GM23338 (cell line): ENCODE data around the gene CHPF.

Source experiments
- CREB1 ChIP-seq: fragments of 250-450 bp; sonication (Bioruptor Pico); IDR thresholded peaks from 2 replicates; pipeline ENCODE4 v1.5.0; 2020; ENCODE audit warnings: low read depth, mild to moderate bottlenecking, moderate library complexity
- EZH2 ChIP-seq: fragments of 200-600 bp; sonication (generic); IDR thresholded peaks from one replicate; pipeline ENCODE4 v1.8.0; 2017; ENCODE audit warnings: antibody characterized with exemption, mild to moderate bottlenecking, low read depth; ENCODE audit not compliant: unreplicated experiment
- EZH2phosphoT487 ChIP-seq: fragments of 200-600 bp; sonication (generic); IDR thresholded peaks from one replicate; pipeline ENCODE4 v1.8.1; 2018; ENCODE audit warnings: antibody characterized with exemption; ENCODE audit not compliant: unreplicated experiment
- JUNB ChIP-seq: IDR thresholded peaks from one replicate; pipeline ENCODE4 v1.6.1; 2016; ENCODE audit warnings: antibody characterized with exemption; ENCODE audit not compliant: unreplicated experiment
- POLR2AphosphoS5 ChIP-seq: IDR thresholded peaks from 2 replicates; pipeline ENCODE4 v1.6.1; 2016; ENCODE audit warnings: antibody characterized with exemption, low read depth
- STAT1 ChIP-seq: IDR thresholded peaks from one replicate; pipeline ENCODE4 v1.6.1; 2016; ENCODE audit warnings: antibody characterized with exemption; ENCODE audit not compliant: unreplicated experiment
- TF ChIP-seq, protein P1 (sequence below), 2 experiments: fragments of 200-600 bp in 1 of 2; sonication (generic) in 1 of 2; conservative IDR thresholded peaks; 2 replicates each; pipeline versions ENCODE4 v1.5.1 to v1.6.1; 2016 to 2017; ENCODE audit warnings: antibody characterized with exemption in 2 of 2, low read depth in 2 of 2, mild to moderate bottlenecking in 2 of 2, moderate library complexity in 1 of 2
- TF ChIP-seq, protein P2 (sequence below): IDR thresholded peaks from one replicate; pipeline ENCODE4 v1.6.1; 2018; ENCODE audit warnings: antibody characterized with exemption; ENCODE audit not compliant: unreplicated experiment
- TF ChIP-seq, protein P3 (sequence below): IDR thresholded peaks from 2 replicates; pipeline ENCODE4 v1.6.1; 2016; ENCODE audit warnings: antibody characterized with exemption

DNA sequence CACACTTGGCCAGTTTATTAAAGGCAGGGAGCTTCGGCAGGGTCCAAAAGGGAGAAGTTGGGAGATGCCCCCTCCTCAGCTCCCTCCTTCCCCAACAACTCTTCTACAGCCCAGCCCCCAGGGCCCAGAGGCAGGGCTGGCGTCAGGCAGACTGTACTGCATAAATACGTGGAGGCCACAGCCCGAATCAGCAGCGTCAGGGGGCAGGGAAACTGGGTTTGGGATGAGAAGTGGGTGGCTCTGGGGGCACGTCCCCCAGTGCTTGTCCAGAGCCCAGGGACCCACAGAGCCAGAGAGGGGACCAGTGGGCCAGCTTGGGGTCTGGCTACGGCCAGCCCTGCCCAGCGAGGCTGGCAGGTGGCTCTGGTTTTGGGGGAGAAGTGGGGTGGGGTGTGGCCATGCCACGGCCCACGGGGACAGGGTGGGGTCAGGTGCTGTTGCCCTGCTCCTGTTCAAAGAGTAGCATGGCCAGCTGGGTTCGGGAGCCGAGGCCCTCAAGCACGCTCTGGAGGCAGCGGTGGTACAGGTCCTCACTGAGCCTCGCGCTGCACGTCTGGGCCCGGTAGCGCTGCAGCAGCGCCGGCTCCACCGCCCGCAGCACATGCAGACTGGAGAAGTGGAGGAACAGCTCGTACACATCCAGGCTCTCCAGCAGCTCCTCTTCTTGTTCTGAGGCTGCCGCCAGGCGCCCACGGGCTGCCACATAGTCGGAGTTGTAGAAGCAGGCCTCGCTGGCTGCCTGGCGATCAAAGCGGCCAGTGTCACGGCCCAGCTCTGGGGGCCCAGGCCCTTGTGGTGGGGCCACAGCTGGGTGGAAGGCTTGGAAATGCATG is 4.4 kb downstream of the CHPF start:
- TF ChIP-seq, protein P1, sequence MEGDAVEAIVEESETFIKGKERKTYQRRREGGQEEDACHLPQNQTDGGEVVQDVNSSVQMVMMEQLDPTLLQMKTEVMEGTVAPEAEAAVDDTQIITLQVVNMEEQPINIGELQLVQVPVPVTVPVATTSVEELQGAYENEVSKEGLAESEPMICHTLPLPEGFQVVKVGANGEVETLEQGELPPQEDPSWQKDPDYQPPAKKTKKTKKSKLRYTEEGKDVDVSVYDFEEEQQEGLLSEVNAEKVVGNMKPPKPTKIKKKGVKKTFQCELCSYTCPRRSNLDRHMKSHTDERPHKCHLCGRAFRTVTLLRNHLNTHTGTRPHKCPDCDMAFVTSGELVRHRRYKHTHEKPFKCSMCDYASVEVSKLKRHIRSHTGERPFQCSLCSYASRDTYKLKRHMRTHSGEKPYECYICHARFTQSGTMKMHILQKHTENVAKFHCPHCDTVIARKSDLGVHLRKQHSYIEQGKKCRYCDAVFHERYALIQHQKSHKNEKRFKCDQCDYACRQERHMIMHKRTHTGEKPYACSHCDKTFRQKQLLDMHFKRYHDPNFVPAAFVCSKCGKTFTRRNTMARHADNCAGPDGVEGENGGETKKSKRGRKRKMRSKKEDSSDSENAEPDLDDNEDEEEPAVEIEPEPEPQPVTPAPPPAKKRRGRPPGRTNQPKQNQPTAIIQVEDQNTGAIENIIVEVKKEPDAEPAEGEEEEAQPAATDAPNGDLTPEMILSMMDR (conservative IDR thresholded peaks at IDR 0.05; ENCODE audit: low read depth in 2 of 2): no peak
- TF ChIP-seq POLR2AphosphoS5: no peak
- TF ChIP-seq EZH2: no peak
- no peak for TF ChIP-seq CREB1
- TF ChIP-seq EZH2phosphoT487: no peak
- TF ChIP-seq, protein P2, sequence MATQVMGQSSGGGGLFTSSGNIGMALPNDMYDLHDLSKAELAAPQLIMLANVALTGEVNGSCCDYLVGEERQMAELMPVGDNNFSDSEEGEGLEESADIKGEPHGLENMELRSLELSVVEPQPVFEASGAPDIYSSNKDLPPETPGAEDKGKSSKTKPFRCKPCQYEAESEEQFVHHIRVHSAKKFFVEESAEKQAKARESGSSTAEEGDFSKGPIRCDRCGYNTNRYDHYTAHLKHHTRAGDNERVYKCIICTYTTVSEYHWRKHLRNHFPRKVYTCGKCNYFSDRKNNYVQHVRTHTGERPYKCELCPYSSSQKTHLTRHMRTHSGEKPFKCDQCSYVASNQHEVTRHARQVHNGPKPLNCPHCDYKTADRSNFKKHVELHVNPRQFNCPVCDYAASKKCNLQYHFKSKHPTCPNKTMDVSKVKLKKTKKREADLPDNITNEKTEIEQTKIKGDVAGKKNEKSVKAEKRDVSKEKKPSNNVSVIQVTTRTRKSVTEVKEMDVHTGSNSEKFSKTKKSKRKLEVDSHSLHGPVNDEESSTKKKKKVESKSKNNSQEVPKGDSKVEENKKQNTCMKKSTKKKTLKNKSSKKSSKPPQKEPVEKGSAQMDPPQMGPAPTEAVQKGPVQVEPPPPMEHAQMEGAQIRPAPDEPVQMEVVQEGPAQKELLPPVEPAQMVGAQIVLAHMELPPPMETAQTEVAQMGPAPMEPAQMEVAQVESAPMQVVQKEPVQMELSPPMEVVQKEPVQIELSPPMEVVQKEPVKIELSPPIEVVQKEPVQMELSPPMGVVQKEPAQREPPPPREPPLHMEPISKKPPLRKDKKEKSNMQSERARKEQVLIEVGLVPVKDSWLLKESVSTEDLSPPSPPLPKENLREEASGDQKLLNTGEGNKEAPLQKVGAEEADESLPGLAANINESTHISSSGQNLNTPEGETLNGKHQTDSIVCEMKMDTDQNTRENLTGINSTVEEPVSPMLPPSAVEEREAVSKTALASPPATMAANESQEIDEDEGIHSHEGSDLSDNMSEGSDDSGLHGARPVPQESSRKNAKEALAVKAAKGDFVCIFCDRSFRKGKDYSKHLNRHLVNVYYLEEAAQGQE: no peak
- TF ChIP-seq, protein P3, sequence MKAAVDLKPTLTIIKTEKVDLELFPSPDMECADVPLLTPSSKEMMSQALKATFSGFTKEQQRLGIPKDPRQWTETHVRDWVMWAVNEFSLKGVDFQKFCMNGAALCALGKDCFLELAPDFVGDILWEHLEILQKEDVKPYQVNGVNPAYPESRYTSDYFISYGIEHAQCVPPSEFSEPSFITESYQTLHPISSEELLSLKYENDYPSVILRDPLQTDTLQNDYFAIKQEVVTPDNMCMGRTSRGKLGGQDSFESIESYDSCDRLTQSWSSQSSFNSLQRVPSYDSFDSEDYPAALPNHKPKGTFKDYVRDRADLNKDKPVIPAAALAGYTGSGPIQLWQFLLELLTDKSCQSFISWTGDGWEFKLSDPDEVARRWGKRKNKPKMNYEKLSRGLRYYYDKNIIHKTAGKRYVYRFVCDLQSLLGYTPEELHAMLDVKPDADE: no peak
- no peak for TF ChIP-seq JUNB
- no peak for TF ChIP-seq STAT1
